Neural cell (in vitro differentiated cells): Measurements from ENCODE around the gene MRRF. TPM values are rescaled to one million over a fixed set of nuclear protein-coding genes. Genes with fewer than 3 reads are reported as not detected.

ENCODE experiments used
- H2AFZ ChIP-seq: fragments of 200-600, 300-800 bp; sonication (generic), shearing (Covaris generic); 2 replicates; pipeline ENCODE4 v1.6.0; 2014; ENCODE audit warnings: low read depth, mild to moderate bottlenecking, antibody characterized with exemption, low read length, moderate library complexity
- H3F3A ChIP-seq: fragments of 200-600 bp; shearing (Covaris generic); 2 replicates; pipeline ENCODE4 v1.6.1; 2016; ENCODE audit warnings: mild to moderate bottlenecking, moderate library complexity, mixed read lengths, antibody characterized with exemption, low read length; ENCODE audit not compliant: insufficient read depth, poor library complexity, severe bottlenecking
- H3K27ac ChIP-seq: fragments of 200-600, 300-800 bp; sonication (generic), shearing (Covaris generic); 2 replicates; pipeline ENCODE4 v1.5.1; 2014; ENCODE audit warnings: mild to moderate bottlenecking, low read length, moderate library complexity
- H3K27me3 ChIP-seq: fragments of 300-800, 200-600 bp; sonication (generic), shearing (Covaris generic); 2 replicates; pipeline ENCODE4 v1.6.0; 2014; ENCODE audit warnings: mild to moderate bottlenecking, low read depth, low read length, moderate library complexity; ENCODE audit not compliant: insufficient read depth
- H3K36me3 ChIP-seq: fragments of 300-800, 200-600 bp; sonication (generic), shearing (Covaris generic); 2 replicates; pipeline ENCODE4 v1.5.1; 2014; ENCODE audit warnings: mild to moderate bottlenecking, antibody characterized with exemption, low read length, moderate library complexity; ENCODE audit not compliant: insufficient read depth
- H3K4me2 ChIP-seq: fragments of 300-800, 200-600 bp; sonication (generic), shearing (Covaris generic); 2 replicates; pipeline ENCODE4 v1.6.0; 2014; ENCODE audit warnings: mild to moderate bottlenecking, low read length
- H3K4me3 ChIP-seq: fragments of 300-800, 200-600 bp; sonication (generic), shearing (Covaris generic); 2 replicates; pipeline ENCODE4 v1.5.1; 2014; ENCODE audit warnings: mild to moderate bottlenecking, low read length, moderate library complexity
- H3K79me2 ChIP-seq: fragments of 200-600 bp; shearing (Covaris generic); replicated peaks from 2 replicates; pipeline ENCODE4 v1.6.0; 2014; ENCODE audit warnings: mild to moderate bottlenecking, low read length, moderate library complexity; ENCODE audit not compliant: insufficient read depth
- H3K9ac ChIP-seq: fragments of 300-800, 200-600 bp; sonication (generic), shearing (Covaris generic); 2 replicates; pipeline ENCODE4 v1.6.1; 2016; ENCODE audit warnings: mild to moderate bottlenecking, low read length, mixed read lengths
- H3K9me2 ChIP-seq: fragments of 200-600 bp; shearing (Covaris generic); 2 replicates; pipeline ENCODE4 v1.6.1; 2016; ENCODE audit warnings: mild to moderate bottlenecking, low read length, mixed read lengths; ENCODE audit not compliant: insufficient read depth
- H3K9me3 ChIP-seq: fragments of 200-600, 300-800 bp; sonication (generic), shearing (Covaris generic); 2 replicates; pipeline ENCODE4 v1.6.1; 2016; ENCODE audit warnings: mild to moderate bottlenecking, mixed run types, low read length, moderate library complexity, mixed read lengths
- H4K20me1 ChIP-seq: fragments of 200-600 bp; shearing (Covaris generic); 2 replicates; pipeline ENCODE4 v1.6.1; 2016; ENCODE audit warnings: mild to moderate bottlenecking, mixed run types; ENCODE audit not compliant: insufficient read depth
- CTCF ChIP-seq: fragments of 450-650 bp; IDR thresholded peaks from 2 replicates; pipeline ENCODE4 v1.5.1; 2014; ENCODE audit warnings: antibody characterized with exemption, mild to moderate bottlenecking, moderate library complexity; ENCODE audit not compliant: poor library complexity, severe bottlenecking
- EP300 ChIP-seq: fragments of 450-650 bp; conservative IDR thresholded peaks from 2 replicates; pipeline ENCODE4 v1.6.1; 2014; ENCODE audit warnings: antibody characterized with exemption, mild to moderate bottlenecking, moderate library complexity; ENCODE audit not compliant: poor library complexity, severe bottlenecking
- EZH2 ChIP-seq: fragments of 200-600, 300-800 bp; shearing (Covaris generic), sonication (generic); IDR thresholded peaks from 2 replicates; pipeline ENCODE4 v1.6.1; 2014; ENCODE audit warnings: antibody characterized with exemption, low read length, borderline replicate concordance, mild to moderate bottlenecking; ENCODE audit not compliant: insufficient read depth, poor library complexity, severe bottlenecking
- MXI1 ChIP-seq: fragments of 450-650 bp; conservative IDR thresholded peaks from 2 replicates; pipeline ENCODE4 v1.6.1; 2014; ENCODE audit warnings: antibody characterized with exemption, mild to moderate bottlenecking; ENCODE audit not compliant: poor library complexity, severe bottlenecking
- POLR2AphosphoS5 ChIP-seq: IDR thresholded peaks from 2 replicates; pipeline ENCODE4 v1.6.1; 2012
- RAD21 ChIP-seq: fragments of 450-650 bp; conservative IDR thresholded peaks from 2 replicates; pipeline ENCODE4 v1.6.1; 2014; ENCODE audit warnings: antibody characterized with exemption, mild to moderate bottlenecking, moderate library complexity
- REST ChIP-seq: IDR thresholded peaks from 2 replicates; pipeline ENCODE4 v1.6.1; 2012; ENCODE audit warnings: borderline replicate concordance
- SMC3 ChIP-seq: fragments of 450-650 bp; conservative IDR thresholded peaks from 2 replicates; pipeline ENCODE4 v1.6.1; 2014; ENCODE audit warnings: antibody characterized with exemption, mild to moderate bottlenecking, moderate library complexity; ENCODE audit not compliant: poor library complexity
- TAF1 ChIP-seq: IDR thresholded peaks from 2 replicates; pipeline ENCODE4 v1.6.1; 2012; ENCODE audit warnings: low read depth
- polyA plus RNA-seq: library from polyadenylated mRNA; depleted of rRNA; stranded (reverse); fragments of >200 nt; gene quantifications from 2 replicates; pipeline ENCODE4 v1.2.3, GENCODE V29; 2014

MRRF gene
- polyA plus RNA-seq, 1 donor from 2014 or later = 40.7 TPM

- Histone ChIP-seq H2AFZ (no peak overlapping the region), H3K79me2 (no peaks in the 10 kb centered on the region), H4K20me1 (no peaks in the 10 kb centered on the region), H3F3A (no peaks in the 10 kb centered on the region), H3K9ac (no peak overlapping the region), H3K27me3 (no peaks in the 10 kb centered on the region), H3K4me2 (no peak overlapping the region), H3K9me2 (no peaks in the 10 kb centered on the region), H3K4me3 (no peak overlapping the region), H3K36me3 (no peaks in the 10 kb centered on the region), H3K9me3 (no peaks in the 10 kb centered on the region), H3K27ac (no peak overlapping the region)
- TF ChIP-seq REST (no peak), MXI1 (no peak), CTCF (no peak), EP300 (no peak), SMC3 (no peak), EZH2 (no peak), TAF1 (no peak), POLR2AphosphoS5 (no peak), RAD21 (no peak)
These were observed 99.6 kb downstream of the MRRF start for GRCh38 chr9:122364117-122364782.

GRCh38 chr9:122364783-122365150 is 100.1 kb downstream of the MRRF start:
- Histone ChIP-seq H3F3A (no peaks in the 10 kb centered on the region), H3K36me3 (no peaks in the 10 kb centered on the region), H3K9me3 (no peaks in the 10 kb centered on the region), H3K27me3 (no peaks in the 10 kb centered on the region), H4K20me1 (no peaks in the 10 kb centered on the region), H3K4me3 (no peak overlapping the region), H3K79me2 (no peaks in the 10 kb centered on the region), H3K9ac (no peak overlapping the region), H3K9me2 (no peaks in the 10 kb centered on the region), H3K4me2 (no peak overlapping the region), H3K27ac (no peak overlapping the region), H2AFZ (no peak overlapping the region)
- TF ChIP-seq POLR2AphosphoS5 = no peak
- TF ChIP-seq RAD21 = no peak
- no peak for TF ChIP-seq EZH2
- no peak for TF ChIP-seq TAF1
- no peak for TF ChIP-seq SMC3
- no peak for TF ChIP-seq EP300
- TF ChIP-seq CTCF = no peak
- no peak for TF ChIP-seq REST
- no peak for TF ChIP-seq MXI1
